NCI-H2081 treated with DMSO at 0.1 percent for 48 hours (cell line): ENCODE measurements around the gene TMEM89.

Experiments
- DNase-seq: peaks from one replicate; lab custom pipeline; 2025; lab: John Stamatoyannopoulos, UW

The TMEM89 gene

GRCh38 chr3:48587686-48588085, 33.9 kb downstream of the TMEM89 start:
- DNase-seq, result no peak

GRCh38 chr3:48585411-48585810, 36.2 kb downstream of the TMEM89 start:
- no peak for DNase-seq

- DNase-seq, result no peak
Observed at GRCh38 chr3:48584836-48585235, 36.7 kb downstream of the TMEM89 start.

- DNase-seq, result no peak
Observed at GRCh38 chr3:48581621-48582481, 39.7 kb downstream of the TMEM89 start.

GRCh38 chr3:48576647-48577046, 44.9 kb downstream of the TMEM89 start:
- DNase-seq, result no peak

- no peak for DNase-seq
Observed at GRCh38 chr3:48575366-48575765, 46.2 kb downstream of the TMEM89 start.

- DNase-seq, result no peak
Observed at GRCh38 chr3:48573973-48574585, 47.5 kb downstream of the TMEM89 start.

- no peak for DNase-seq
Observed at GRCh38 chr3:48572517-48572916, 49.1 kb downstream of the TMEM89 start.

- DNase-seq, result no peak
Observed at GRCh38 chr3:48571938-48572337, 49.6 kb downstream of the TMEM89 start.
